Measurements from ENCODE around the gene PLOD3.

GRCh38 chr7:101160910-101161309 is 56.5 kb downstream of the PLOD3 start:
- TF ChIP-seq CTCF (IDR thresholded peaks at IDR 0.05; ENCODE audit: low read depth, low read length): no peak
- TF ChIP-seq MYC (IDR thresholded peaks at IDR 0.05; ENCODE audit: low read depth, low read length): no peak
- TF ChIP-seq MAX (IDR thresholded peaks at IDR 0.05; ENCODE audit: low read depth, low read length): no peak
